H9 (cell line): Measurements from ENCODE around the gene FEV. TPM values are rescaled to one million over a fixed set of nuclear protein-coding genes. Genes with fewer than 3 reads are reported as not detected.

Source experiments
- DNase-seq: peaks from one replicate; pipeline ENCODE4 v3.0.0-alpha.2; 2017
- H2AFZ ChIP-seq: one replicate; pipeline ENCODE4 v1.6.1; 2013; ENCODE audit warnings: mild to moderate bottlenecking, low read length, control low read depth, moderate library complexity
- H2AK5ac ChIP-seq: 2 replicates; pipeline ENCODE4 v1.6.1; 2013; ENCODE audit warnings: low read length, control low read depth, mixed read lengths; ENCODE audit not compliant: insufficient read length
- H2BK120ac ChIP-seq: one replicate; pipeline ENCODE4 v1.6.1; 2013; ENCODE audit warnings: low read depth, mild to moderate bottlenecking, low read length, control low read depth, inconsistent platforms; ENCODE audit not compliant: poor library complexity, severe bottlenecking
- H2BK12ac ChIP-seq: 2 replicates; pipeline ENCODE4 v1.6.1; 2013; ENCODE audit warnings: low read length, control low read depth, mixed read lengths, low read depth; ENCODE audit not compliant: insufficient read length
- H2BK15ac ChIP-seq: 2 replicates; pipeline ENCODE4 v1.6.1; 2013; ENCODE audit warnings: low read depth, low read length, control low read depth
- H2BK20ac ChIP-seq: one replicate; pipeline ENCODE4 v1.6.1; 2013; ENCODE audit warnings: low read depth, mild to moderate bottlenecking, low read length, control low read depth, inconsistent platforms; ENCODE audit not compliant: poor library complexity, severe bottlenecking
- H2BK5ac ChIP-seq: 2 replicates; pipeline ENCODE4 v1.6.1; 2013; ENCODE audit warnings: low read length, control low read depth, mixed read lengths; ENCODE audit not compliant: insufficient read length
- H3K14ac ChIP-seq: 2 replicates; pipeline ENCODE4 v1.6.1; 2013; ENCODE audit warnings: low read length, control low read depth; ENCODE audit not compliant: insufficient read depth
- H3K18ac ChIP-seq: 2 replicates; pipeline ENCODE4 v1.6.1; 2013; ENCODE audit warnings: low read depth, mild to moderate bottlenecking, mixed read lengths, low read length, control low read depth; ENCODE audit not compliant: insufficient read length
- H3K23ac ChIP-seq: 2 replicates; pipeline ENCODE4 v1.6.1; 2013; ENCODE audit warnings: low read length, control low read depth, mixed read lengths, low read depth; ENCODE audit not compliant: insufficient read length
- H3K23me2 ChIP-seq: 2 replicates; pipeline ENCODE4 v1.6.1; 2013; ENCODE audit warnings: low read depth, mild to moderate bottlenecking, mixed read lengths, low read length, control low read depth; ENCODE audit not compliant: insufficient read length, poor library complexity, severe bottlenecking
- H3K27ac ChIP-seq: 2 replicates; pipeline ENCODE4 v1.5.1; 2013; ENCODE audit warnings: low read length, control low read depth, mixed read lengths, low read depth; ENCODE audit not compliant: insufficient read length
- H3K27me3 ChIP-seq: 2 replicates; pipeline ENCODE4 v1.6.1; 2013; ENCODE audit warnings: low read length, control low read depth, inconsistent platforms; ENCODE audit not compliant: insufficient read depth
- H3K4ac ChIP-seq: 2 replicates; pipeline ENCODE4 v1.6.1; 2013; ENCODE audit warnings: low read depth, mild to moderate bottlenecking, control low read depth, inconsistent platforms, low read length, moderate library complexity
- H3K4me1 ChIP-seq: 2 replicates; pipeline ENCODE4 v1.6.1; 2013; ENCODE audit warnings: low read length, control low read depth, inconsistent platforms; ENCODE audit not compliant: insufficient read depth
- H3K4me2 ChIP-seq: 2 replicates; pipeline ENCODE4 v1.6.1; 2013; ENCODE audit warnings: low read length, control low read depth, mixed read lengths; ENCODE audit not compliant: insufficient read length, insufficient read depth
- H3K56ac ChIP-seq: 2 replicates; pipeline ENCODE4 v1.6.1; 2013; ENCODE audit warnings: low read depth, mild to moderate bottlenecking, mixed read lengths, low read length, control low read depth; ENCODE audit not compliant: insufficient read length
- H3K79me1 ChIP-seq: 2 replicates; pipeline ENCODE4 v1.6.1; 2013; ENCODE audit warnings: low read depth, mild to moderate bottlenecking, moderate library complexity, low read length, control low read depth, inconsistent platforms; ENCODE audit not compliant: insufficient read depth, poor library complexity, severe bottlenecking
- H3K79me2 ChIP-seq: 2 replicates; pipeline ENCODE4 v1.6.1; 2013; ENCODE audit warnings: low read length, control low read depth, inconsistent platforms; ENCODE audit not compliant: insufficient read depth
- H3K9ac ChIP-seq: 2 replicates; pipeline ENCODE4 v1.6.1; 2013; ENCODE audit warnings: low read length, control low read depth, mixed read lengths; ENCODE audit not compliant: insufficient read length; ENCODE audit errors: extremely low read depth
- H3K9me3 ChIP-seq: one replicate; pipeline ENCODE4 v1.6.1; 2013; ENCODE audit warnings: low read depth, low read length, inconsistent platforms; ENCODE audit not compliant: control insufficient read depth
- H3T11ph ChIP-seq: one replicate; pipeline ENCODE4 v1.6.1; 2013; ENCODE audit warnings: mild to moderate bottlenecking, low read length, control low read depth, inconsistent platforms
- H4K20me1 ChIP-seq: one replicate; pipeline ENCODE4 v1.6.1; 2013; ENCODE audit not compliant: control insufficient read depth, insufficient read length, insufficient read depth
- H4K5ac ChIP-seq: 2 replicates; pipeline ENCODE4 v1.6.1; 2013; ENCODE audit warnings: low read depth, mild to moderate bottlenecking, mixed read lengths, low read length, control low read depth; ENCODE audit not compliant: insufficient read length
- H4K8ac ChIP-seq: replicated peaks from 2 replicates; pipeline ENCODE4 v1.6.1; 2013; ENCODE audit warnings: low read length, control low read depth, mixed read lengths, low read depth; ENCODE audit not compliant: insufficient read length
- H4K91ac ChIP-seq: 2 replicates; pipeline ENCODE4 v1.6.1; 2013; ENCODE audit warnings: low read depth, mild to moderate bottlenecking, moderate library complexity, mixed read lengths, low read length, control low read depth; ENCODE audit not compliant: insufficient read length
- H3K27ac Mint-ChIP-seq, 3 experiments: 2 replicates in 2 of 3; 3 replicates in 1 of 3; pipeline ENCODE4 v1.8.0; 2020 to 2021; ENCODE audit warnings: mixed read lengths in 3 of 3, mild to moderate bottlenecking in 1 of 3, moderate library complexity in 1 of 3
- H3K27me3 Mint-ChIP-seq: 2 replicates; pipeline ENCODE4 v1.8.0; 2021; ENCODE audit warnings: low read depth, mild to moderate bottlenecking, moderate library complexity, mixed read lengths
- H3K36me3 Mint-ChIP-seq, 3 experiments: 2 replicates in 2 of 3; 3 replicates in 1 of 3; pipeline ENCODE4 v1.8.0; 2020 to 2021; ENCODE audit warnings: low read depth in 3 of 3, mixed read lengths in 3 of 3; ENCODE audit not compliant: insufficient read depth in 1 of 3
- H3K4me1 Mint-ChIP-seq, 2 experiments: 2 replicates each; pipeline ENCODE4 v1.8.0; 2020; ENCODE audit warnings: mixed read lengths in 2 of 2
- H3K4me3 Mint-ChIP-seq, 2 experiments: 2 replicates in 1 of 2; 3 replicates in 1 of 2; pipeline ENCODE4 v1.8.0; 2020 to 2021; ENCODE audit warnings: mild to moderate bottlenecking in 2 of 2, mixed read lengths in 2 of 2, moderate library complexity in 1 of 2
- H3K9me3 Mint-ChIP-seq, 2 experiments: 2 replicates in 1 of 2; 3 replicates in 1 of 2; pipeline ENCODE4 v1.8.0; 2020; ENCODE audit warnings: mild to moderate bottlenecking in 2 of 2, mixed read lengths in 2 of 2, moderate library complexity in 1 of 2
- WGBS: extraction: QIAGEN DNeasy Blood & Tissue Kit; methylation state at CpG from one replicate; pipeline ENCODE4 v1.1.7; 2013; ENCODE audit warnings: missing lambda C conversion rate, low lambda C conversion rate, mixed read lengths; ENCODE audit not compliant: insufficient read length; ENCODE audit errors: extremely low coverage; 5-methylcytosine and 5-hydroxymethylcytosine counted together
- total RNA-seq: library from RNA; stranded (reverse); gene quantifications from 2 replicates; pipeline ENCODE4 v1.2.1, GENCODE V29; 2021
- TF ChIP-seq, protein P1 (sequence below): fragments of 200-600 bp; sonication (generic); conservative IDR thresholded peaks from 3 replicates; pipeline ENCODE4 v1.8.0; 2021; ENCODE audit warnings: antibody characterized with exemption, mild to moderate bottlenecking

Gene FEV
- total RNA-seq, 1 experiment from 2014 or later, result not detected

DNA sequence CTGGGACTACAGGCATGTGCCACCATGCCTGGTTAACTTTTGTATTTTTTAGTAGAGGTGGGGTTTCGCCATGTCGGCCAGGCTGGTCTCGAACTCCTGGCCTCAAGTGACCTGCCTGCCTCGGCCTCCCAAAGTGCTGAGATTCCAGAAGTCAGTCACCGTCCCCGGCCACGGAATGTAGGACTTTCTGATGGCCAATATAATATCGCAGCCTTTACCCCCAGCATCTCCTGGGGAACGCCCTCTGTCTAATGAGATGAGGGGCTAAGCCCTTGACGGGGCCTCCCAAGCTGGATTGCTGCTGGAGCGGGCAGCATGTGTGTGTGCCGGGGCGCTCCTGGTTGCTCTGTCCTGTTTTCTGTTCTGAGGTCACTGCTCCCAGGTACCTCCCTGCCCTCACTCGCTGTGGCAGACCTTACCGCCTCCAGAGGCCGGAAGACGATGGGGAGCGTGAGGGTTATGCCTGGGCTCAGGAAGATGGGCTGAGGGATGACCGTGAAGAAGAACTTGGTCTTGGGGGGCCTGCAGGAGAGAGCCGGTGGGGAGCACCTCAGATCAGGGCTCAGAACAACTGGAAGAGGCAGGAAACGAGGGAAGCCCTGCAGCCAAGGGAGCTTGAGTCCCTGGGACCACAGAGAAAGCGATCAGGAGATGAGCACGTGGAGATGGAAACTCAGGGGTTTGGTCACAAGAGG, 47.2 kb upstream of the FEV start:
- Histone ChIP-seq H3K18ac (no peak overlapping the region), H4K8ac (no peak overlapping the region), H3K79me2 (no peaks in the 10 kb centered on the region), H4K20me1 (no peaks in the 10 kb centered on the region), H2AK5ac (no peak overlapping the region), H3K27ac (no peak overlapping the region), H3K27me3 (no peaks in the 10 kb centered on the region), H2BK5ac (no peak overlapping the region), H3K14ac (no peak overlapping the region), H4K5ac (no peak overlapping the region), H3K9me3 (no peaks in the 10 kb centered on the region), H3K4ac (no peak overlapping the region), H2BK15ac (no peak overlapping the region), H3K4me2 (no peak overlapping the region), H2BK12ac (no peak overlapping the region), H2AFZ (no peak overlapping the region), H3K56ac (no peak overlapping the region), H3K9ac (no peak overlapping the region), H4K91ac (no peak overlapping the region), H3T11ph (no peak overlapping the region), H3K23me2 (no peaks in the 10 kb centered on the region), H2BK120ac (no peak overlapping the region), H3K4me1 (no peaks in the 10 kb centered on the region), H3K79me1 (no peaks in the 10 kb centered on the region), H3K23ac (no peak overlapping the region), H2BK20ac (no peak overlapping the region)
- no peaks in the 10 kb centered on the region for H3K9me3 Mint-ChIP-seq
- no peak overlapping the region for H3K4me3 Mint-ChIP-seq
- no CpG with 5 or more reads among the region's 23 CpGs for WGBS
- peaks cover 35% of the 10 kb centered on the region for H3K27me3 Mint-ChIP-seq
- no peak for DNase-seq
- TF ChIP-seq, protein P1, sequence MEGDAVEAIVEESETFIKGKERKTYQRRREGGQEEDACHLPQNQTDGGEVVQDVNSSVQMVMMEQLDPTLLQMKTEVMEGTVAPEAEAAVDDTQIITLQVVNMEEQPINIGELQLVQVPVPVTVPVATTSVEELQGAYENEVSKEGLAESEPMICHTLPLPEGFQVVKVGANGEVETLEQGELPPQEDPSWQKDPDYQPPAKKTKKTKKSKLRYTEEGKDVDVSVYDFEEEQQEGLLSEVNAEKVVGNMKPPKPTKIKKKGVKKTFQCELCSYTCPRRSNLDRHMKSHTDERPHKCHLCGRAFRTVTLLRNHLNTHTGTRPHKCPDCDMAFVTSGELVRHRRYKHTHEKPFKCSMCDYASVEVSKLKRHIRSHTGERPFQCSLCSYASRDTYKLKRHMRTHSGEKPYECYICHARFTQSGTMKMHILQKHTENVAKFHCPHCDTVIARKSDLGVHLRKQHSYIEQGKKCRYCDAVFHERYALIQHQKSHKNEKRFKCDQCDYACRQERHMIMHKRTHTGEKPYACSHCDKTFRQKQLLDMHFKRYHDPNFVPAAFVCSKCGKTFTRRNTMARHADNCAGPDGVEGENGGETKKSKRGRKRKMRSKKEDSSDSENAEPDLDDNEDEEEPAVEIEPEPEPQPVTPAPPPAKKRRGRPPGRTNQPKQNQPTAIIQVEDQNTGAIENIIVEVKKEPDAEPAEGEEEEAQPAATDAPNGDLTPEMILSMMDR, result no peak
- H3K36me3 Mint-ChIP-seq, result no peaks in the 10 kb centered on the region
- peaks cover 4% of the 10 kb centered on the region in 2 experiments for H3K4me1 Mint-ChIP-seq
- no peak overlapping the region; a peak in 1 of 7 replicates for H3K27ac Mint-ChIP-seq
